Activated CD4-positive, alpha-beta T cell treated with anti-CD3 and anti-CD28 coated beads, Interleukin-10, Interleukin-2, amounts not matched to agents 100 ng/mL and 50 ng/mL, durations not matched to agents 16 hours and 8 hours (primary cell): ENCODE data around the gene SLC35D3.
"Not testable (repeated sequence)": the region's sequence is repeated elsewhere in the genome, so short reads cannot be mapped to it uniquely, and the experiment has no call there.

ENCODE experiments used
- DNase-seq: peaks from one replicate; pipeline ENCODE4 v3.0.0-alpha.2; 2020

The SLC35D3 gene

GRCh38 chr6:136967876-136968752 lies 46.0 kb downstream of the SLC35D3 start:
- peak; percentile 75 for DNase-seq

GRCh38 chr6:136968837-136969236 lies 46.7 kb downstream of the SLC35D3 start:
- DNase-seq: no peak

GRCh38 chr6:136969433-136969832 lies 47.3 kb downstream of the SLC35D3 start:
- DNase-seq: no peak

- DNase-seq: no peak
Measured at GRCh38 chr6:136969930-136970329, 47.8 kb downstream of the SLC35D3 start.

GRCh38 chr6:136971609-136972008 lies 49.5 kb downstream of the SLC35D3 start:
- DNase-seq: no peak

GRCh38 chr6:136973781-136974180 lies 51.7 kb downstream of the SLC35D3 start:
- not testable (repeated sequence) for DNase-seq
